ENCODE data around the gene S1PR5.

- TF ChIP-seq POLR2A (IDR thresholded peaks at IDR 0.05) (no peak), CTCF (IDR thresholded peaks at IDR 0.05) (no peak)
Measured at GRCh38 chr19:10508036-10508435, 9.2 kb downstream of the S1PR5 start.
